Neural cell (in vitro differentiated cells): ENCODE data around the gene BZW2. TPM values are rescaled to one million over a fixed set of nuclear protein-coding genes. Genes with fewer than 3 reads are reported as not detected.

Experiments used
- H2AFZ ChIP-seq: fragments of 200-600, 300-800 bp; sonication (generic), shearing (Covaris generic); 2 replicates; pipeline ENCODE4 v1.6.0; 2014; ENCODE audit warnings: low read depth, mild to moderate bottlenecking, antibody characterized with exemption, low read length, moderate library complexity
- H3F3A ChIP-seq: fragments of 200-600 bp; shearing (Covaris generic); 2 replicates; pipeline ENCODE4 v1.6.1; 2016; ENCODE audit warnings: mild to moderate bottlenecking, moderate library complexity, mixed read lengths, antibody characterized with exemption, low read length; ENCODE audit not compliant: insufficient read depth, poor library complexity, severe bottlenecking
- H3K27ac ChIP-seq: fragments of 200-600, 300-800 bp; sonication (generic), shearing (Covaris generic); 2 replicates; pipeline ENCODE4 v1.5.1; 2014; ENCODE audit warnings: mild to moderate bottlenecking, low read length, moderate library complexity
- H3K27me3 ChIP-seq: fragments of 300-800, 200-600 bp; sonication (generic), shearing (Covaris generic); 2 replicates; pipeline ENCODE4 v1.6.0; 2014; ENCODE audit warnings: mild to moderate bottlenecking, low read depth, low read length, moderate library complexity; ENCODE audit not compliant: insufficient read depth
- H3K36me3 ChIP-seq: fragments of 300-800, 200-600 bp; sonication (generic), shearing (Covaris generic); 2 replicates; pipeline ENCODE4 v1.5.1; 2014; ENCODE audit warnings: mild to moderate bottlenecking, antibody characterized with exemption, low read length, moderate library complexity; ENCODE audit not compliant: insufficient read depth
- H3K4me2 ChIP-seq: fragments of 300-800, 200-600 bp; sonication (generic), shearing (Covaris generic); 2 replicates; pipeline ENCODE4 v1.6.0; 2014; ENCODE audit warnings: mild to moderate bottlenecking, low read length
- H3K4me3 ChIP-seq: fragments of 300-800, 200-600 bp; sonication (generic), shearing (Covaris generic); 2 replicates; pipeline ENCODE4 v1.5.1; 2014; ENCODE audit warnings: mild to moderate bottlenecking, low read length, moderate library complexity
- H3K79me2 ChIP-seq: fragments of 200-600 bp; shearing (Covaris generic); replicated peaks from 2 replicates; pipeline ENCODE4 v1.6.0; 2014; ENCODE audit warnings: mild to moderate bottlenecking, low read length, moderate library complexity; ENCODE audit not compliant: insufficient read depth
- H3K9ac ChIP-seq: fragments of 300-800, 200-600 bp; sonication (generic), shearing (Covaris generic); 2 replicates; pipeline ENCODE4 v1.6.1; 2016; ENCODE audit warnings: mild to moderate bottlenecking, low read length, mixed read lengths
- H3K9me2 ChIP-seq: fragments of 200-600 bp; shearing (Covaris generic); 2 replicates; pipeline ENCODE4 v1.6.1; 2016; ENCODE audit warnings: mild to moderate bottlenecking, low read length, mixed read lengths; ENCODE audit not compliant: insufficient read depth
- H3K9me3 ChIP-seq: fragments of 200-600, 300-800 bp; sonication (generic), shearing (Covaris generic); 2 replicates; pipeline ENCODE4 v1.6.1; 2016; ENCODE audit warnings: mild to moderate bottlenecking, mixed run types, low read length, moderate library complexity, mixed read lengths
- H4K20me1 ChIP-seq: fragments of 200-600 bp; shearing (Covaris generic); 2 replicates; pipeline ENCODE4 v1.6.1; 2016; ENCODE audit warnings: mild to moderate bottlenecking, mixed run types; ENCODE audit not compliant: insufficient read depth
- EP300 ChIP-seq: fragments of 450-650 bp; conservative IDR thresholded peaks from 2 replicates; pipeline ENCODE4 v1.6.1; 2014; ENCODE audit warnings: antibody characterized with exemption, mild to moderate bottlenecking, moderate library complexity; ENCODE audit not compliant: poor library complexity, severe bottlenecking
- EZH2 ChIP-seq: fragments of 200-600, 300-800 bp; shearing (Covaris generic), sonication (generic); IDR thresholded peaks from 2 replicates; pipeline ENCODE4 v1.6.1; 2014; ENCODE audit warnings: antibody characterized with exemption, low read length, borderline replicate concordance, mild to moderate bottlenecking; ENCODE audit not compliant: insufficient read depth, poor library complexity, severe bottlenecking
- MXI1 ChIP-seq: fragments of 450-650 bp; conservative IDR thresholded peaks from 2 replicates; pipeline ENCODE4 v1.6.1; 2014; ENCODE audit warnings: antibody characterized with exemption, mild to moderate bottlenecking; ENCODE audit not compliant: poor library complexity, severe bottlenecking
- POLR2AphosphoS5 ChIP-seq: IDR thresholded peaks from 2 replicates; pipeline ENCODE4 v1.6.1; 2012
- RAD21 ChIP-seq: fragments of 450-650 bp; conservative IDR thresholded peaks from 2 replicates; pipeline ENCODE4 v1.6.1; 2014; ENCODE audit warnings: antibody characterized with exemption, mild to moderate bottlenecking, moderate library complexity
- SMC3 ChIP-seq: fragments of 450-650 bp; conservative IDR thresholded peaks from 2 replicates; pipeline ENCODE4 v1.6.1; 2014; ENCODE audit warnings: antibody characterized with exemption, mild to moderate bottlenecking, moderate library complexity; ENCODE audit not compliant: poor library complexity
- TAF1 ChIP-seq: IDR thresholded peaks from 2 replicates; pipeline ENCODE4 v1.6.1; 2012; ENCODE audit warnings: low read depth
- polyA plus RNA-seq: library from polyadenylated mRNA; depleted of rRNA; stranded (reverse); fragments of >200 nt; gene quantifications from 2 replicates; pipeline ENCODE4 v1.2.3, GENCODE V29; 2014
- TF ChIP-seq, protein P1 (sequence below): fragments of 450-650 bp; IDR thresholded peaks from 2 replicates; pipeline ENCODE4 v1.5.1; 2014; ENCODE audit warnings: antibody characterized with exemption, mild to moderate bottlenecking, moderate library complexity; ENCODE audit not compliant: poor library complexity, severe bottlenecking
- TF ChIP-seq, protein P2 (sequence below): IDR thresholded peaks from 2 replicates; pipeline ENCODE4 v1.6.1; 2012; ENCODE audit warnings: borderline replicate concordance

BZW2 gene
- polyA plus RNA-seq, 1 donor from 2014 or later, result 203 TPM

- Histone ChIP-seq H3K36me3 (no peaks in the 10 kb centered on the region), H2AFZ (no peak overlapping the region), H3K4me3 (no peak overlapping the region), H3F3A (no peaks in the 10 kb centered on the region), H3K27ac (no peak overlapping the region), H4K20me1 (no peaks in the 10 kb centered on the region), H3K27me3 (no peaks in the 10 kb centered on the region), H3K79me2 (no peaks in the 10 kb centered on the region), H3K9me3 (no peaks in the 10 kb centered on the region), H3K4me2 (no peak overlapping the region), H3K9ac (no peak overlapping the region), H3K9me2 (no peaks in the 10 kb centered on the region)
- TF ChIP-seq RAD21, result no peak
- TF ChIP-seq, protein P1, sequence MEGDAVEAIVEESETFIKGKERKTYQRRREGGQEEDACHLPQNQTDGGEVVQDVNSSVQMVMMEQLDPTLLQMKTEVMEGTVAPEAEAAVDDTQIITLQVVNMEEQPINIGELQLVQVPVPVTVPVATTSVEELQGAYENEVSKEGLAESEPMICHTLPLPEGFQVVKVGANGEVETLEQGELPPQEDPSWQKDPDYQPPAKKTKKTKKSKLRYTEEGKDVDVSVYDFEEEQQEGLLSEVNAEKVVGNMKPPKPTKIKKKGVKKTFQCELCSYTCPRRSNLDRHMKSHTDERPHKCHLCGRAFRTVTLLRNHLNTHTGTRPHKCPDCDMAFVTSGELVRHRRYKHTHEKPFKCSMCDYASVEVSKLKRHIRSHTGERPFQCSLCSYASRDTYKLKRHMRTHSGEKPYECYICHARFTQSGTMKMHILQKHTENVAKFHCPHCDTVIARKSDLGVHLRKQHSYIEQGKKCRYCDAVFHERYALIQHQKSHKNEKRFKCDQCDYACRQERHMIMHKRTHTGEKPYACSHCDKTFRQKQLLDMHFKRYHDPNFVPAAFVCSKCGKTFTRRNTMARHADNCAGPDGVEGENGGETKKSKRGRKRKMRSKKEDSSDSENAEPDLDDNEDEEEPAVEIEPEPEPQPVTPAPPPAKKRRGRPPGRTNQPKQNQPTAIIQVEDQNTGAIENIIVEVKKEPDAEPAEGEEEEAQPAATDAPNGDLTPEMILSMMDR, result no peak
- TF ChIP-seq, protein P2, sequence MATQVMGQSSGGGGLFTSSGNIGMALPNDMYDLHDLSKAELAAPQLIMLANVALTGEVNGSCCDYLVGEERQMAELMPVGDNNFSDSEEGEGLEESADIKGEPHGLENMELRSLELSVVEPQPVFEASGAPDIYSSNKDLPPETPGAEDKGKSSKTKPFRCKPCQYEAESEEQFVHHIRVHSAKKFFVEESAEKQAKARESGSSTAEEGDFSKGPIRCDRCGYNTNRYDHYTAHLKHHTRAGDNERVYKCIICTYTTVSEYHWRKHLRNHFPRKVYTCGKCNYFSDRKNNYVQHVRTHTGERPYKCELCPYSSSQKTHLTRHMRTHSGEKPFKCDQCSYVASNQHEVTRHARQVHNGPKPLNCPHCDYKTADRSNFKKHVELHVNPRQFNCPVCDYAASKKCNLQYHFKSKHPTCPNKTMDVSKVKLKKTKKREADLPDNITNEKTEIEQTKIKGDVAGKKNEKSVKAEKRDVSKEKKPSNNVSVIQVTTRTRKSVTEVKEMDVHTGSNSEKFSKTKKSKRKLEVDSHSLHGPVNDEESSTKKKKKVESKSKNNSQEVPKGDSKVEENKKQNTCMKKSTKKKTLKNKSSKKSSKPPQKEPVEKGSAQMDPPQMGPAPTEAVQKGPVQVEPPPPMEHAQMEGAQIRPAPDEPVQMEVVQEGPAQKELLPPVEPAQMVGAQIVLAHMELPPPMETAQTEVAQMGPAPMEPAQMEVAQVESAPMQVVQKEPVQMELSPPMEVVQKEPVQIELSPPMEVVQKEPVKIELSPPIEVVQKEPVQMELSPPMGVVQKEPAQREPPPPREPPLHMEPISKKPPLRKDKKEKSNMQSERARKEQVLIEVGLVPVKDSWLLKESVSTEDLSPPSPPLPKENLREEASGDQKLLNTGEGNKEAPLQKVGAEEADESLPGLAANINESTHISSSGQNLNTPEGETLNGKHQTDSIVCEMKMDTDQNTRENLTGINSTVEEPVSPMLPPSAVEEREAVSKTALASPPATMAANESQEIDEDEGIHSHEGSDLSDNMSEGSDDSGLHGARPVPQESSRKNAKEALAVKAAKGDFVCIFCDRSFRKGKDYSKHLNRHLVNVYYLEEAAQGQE, result no peak
- TF ChIP-seq SMC3, result no peak
- TF ChIP-seq EZH2, result no peak
- no peak for TF ChIP-seq TAF1
Measured at GRCh38 chr7:16730937-16731336, 85.0 kb downstream of the BZW2 start.

DNA sequence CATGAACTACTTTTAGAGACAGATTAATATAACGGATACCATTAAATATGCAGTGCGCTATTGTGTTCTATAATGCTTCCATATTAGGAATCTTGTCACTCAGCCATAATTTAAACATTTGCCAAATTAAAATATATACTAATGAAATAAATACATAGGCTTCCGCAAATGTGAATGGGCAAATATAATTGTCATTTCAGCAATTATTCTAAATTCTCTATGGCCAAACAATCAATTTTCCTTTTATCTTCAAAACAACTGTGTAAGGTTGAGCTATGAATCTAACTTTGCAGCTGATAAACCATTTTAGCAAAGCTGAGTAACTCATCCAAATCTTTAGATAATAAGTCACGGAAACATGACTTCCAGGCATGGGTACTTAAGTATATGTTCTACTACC, 86.8 kb downstream of the BZW2 start:
- H2AFZ ChIP-seq, result no peak overlapping the region
- H3K27me3 ChIP-seq, result no peaks in the 10 kb centered on the region
- H3K4me3 ChIP-seq, result no peak overlapping the region
- H3K36me3 ChIP-seq, result no peaks in the 10 kb centered on the region
- TF ChIP-seq, protein P2, result no peak
- TF ChIP-seq, protein P1, result no peak
- no peak for TF ChIP-seq EZH2
- TF ChIP-seq POLR2AphosphoS5, result no peak
- no peak for TF ChIP-seq RAD21
- TF ChIP-seq EP300, result no peak
- TF ChIP-seq MXI1, result no peak
- TF ChIP-seq SMC3, result no peak
- TF ChIP-seq TAF1, result no peak
- H3K4me2 ChIP-seq, result no peak overlapping the region
- H3K9me2 ChIP-seq, result no peaks in the 10 kb centered on the region
- no peaks in the 10 kb centered on the region for H3K79me2 ChIP-seq
- no peaks in the 10 kb centered on the region for H3F3A ChIP-seq
- H3K9me3 ChIP-seq, result no peaks in the 10 kb centered on the region
- no peak overlapping the region for H3K9ac ChIP-seq
- no peaks in the 10 kb centered on the region for H4K20me1 ChIP-seq
- H3K27ac ChIP-seq, result no peak overlapping the region
